ENCODE results near the gene PALM2AKAP2.

Gene PALM2AKAP2

DNA sequence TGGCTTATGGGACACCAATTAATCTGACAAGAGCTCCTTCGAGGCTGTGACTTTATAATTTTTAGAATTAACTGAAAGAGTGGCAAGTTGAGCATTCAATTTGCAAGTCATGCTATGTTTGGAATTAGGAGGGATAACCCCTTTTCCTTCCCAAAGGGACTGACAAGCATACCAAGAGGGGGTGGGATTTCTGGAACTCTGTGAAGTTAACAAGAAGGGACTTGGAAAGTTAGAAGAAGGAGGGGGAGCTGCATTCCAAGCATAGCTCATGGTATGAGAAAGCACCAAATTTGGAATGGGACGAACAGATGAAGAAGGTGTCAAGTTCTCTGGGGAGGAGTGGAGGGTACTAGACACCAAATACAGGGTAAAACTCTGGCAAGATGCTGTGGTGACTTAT is 8.9 kb upstream of the PALM2AKAP2 start:
- H3K79me2 ChIP-seq (ENCODE audit: low read length), result no peaks in the 10 kb centered on the region
- peaks cover 41% of the 10 kb centered on the region for H3K27me3 ChIP-seq (ENCODE audit: low read depth, low read length)
- no peak overlapping the region for H2AFZ ChIP-seq (ENCODE audit: low read depth, low read length)
- no peak overlapping the region for H3K4me2 ChIP-seq (ENCODE audit: low read length)
- H3K9me3 ChIP-seq (ENCODE audit: insufficient read depth, low read length), result no peaks in the 10 kb centered on the region
- TF ChIP-seq, protein P1, sequence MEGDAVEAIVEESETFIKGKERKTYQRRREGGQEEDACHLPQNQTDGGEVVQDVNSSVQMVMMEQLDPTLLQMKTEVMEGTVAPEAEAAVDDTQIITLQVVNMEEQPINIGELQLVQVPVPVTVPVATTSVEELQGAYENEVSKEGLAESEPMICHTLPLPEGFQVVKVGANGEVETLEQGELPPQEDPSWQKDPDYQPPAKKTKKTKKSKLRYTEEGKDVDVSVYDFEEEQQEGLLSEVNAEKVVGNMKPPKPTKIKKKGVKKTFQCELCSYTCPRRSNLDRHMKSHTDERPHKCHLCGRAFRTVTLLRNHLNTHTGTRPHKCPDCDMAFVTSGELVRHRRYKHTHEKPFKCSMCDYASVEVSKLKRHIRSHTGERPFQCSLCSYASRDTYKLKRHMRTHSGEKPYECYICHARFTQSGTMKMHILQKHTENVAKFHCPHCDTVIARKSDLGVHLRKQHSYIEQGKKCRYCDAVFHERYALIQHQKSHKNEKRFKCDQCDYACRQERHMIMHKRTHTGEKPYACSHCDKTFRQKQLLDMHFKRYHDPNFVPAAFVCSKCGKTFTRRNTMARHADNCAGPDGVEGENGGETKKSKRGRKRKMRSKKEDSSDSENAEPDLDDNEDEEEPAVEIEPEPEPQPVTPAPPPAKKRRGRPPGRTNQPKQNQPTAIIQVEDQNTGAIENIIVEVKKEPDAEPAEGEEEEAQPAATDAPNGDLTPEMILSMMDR (IDR thresholded peaks at IDR 0.05; ENCODE audit: low read depth, low read length), result no peak
- TF ChIP-seq EZH2phosphoT487 (IDR thresholded peaks at IDR 0.05; ENCODE audit: low read depth), result no peak
- no peak overlapping the region for H3K4me3 ChIP-seq (ENCODE audit: low read length)
- no peak overlapping the region for H3K9ac ChIP-seq (ENCODE audit: low read length)
- H3K27ac ChIP-seq (ENCODE audit: low read length), result no peak overlapping the region
- H3K36me3 ChIP-seq (replicated peaks; ENCODE audit: low read depth, low read length), result no peaks in the 10 kb centered on the region
- no peaks in the 10 kb centered on the region for H4K20me1 ChIP-seq (ENCODE audit: insufficient read depth, low read length)
- H3K4me1 ChIP-seq (ENCODE audit: low read length), result no peaks in the 10 kb centered on the region

DNA sequence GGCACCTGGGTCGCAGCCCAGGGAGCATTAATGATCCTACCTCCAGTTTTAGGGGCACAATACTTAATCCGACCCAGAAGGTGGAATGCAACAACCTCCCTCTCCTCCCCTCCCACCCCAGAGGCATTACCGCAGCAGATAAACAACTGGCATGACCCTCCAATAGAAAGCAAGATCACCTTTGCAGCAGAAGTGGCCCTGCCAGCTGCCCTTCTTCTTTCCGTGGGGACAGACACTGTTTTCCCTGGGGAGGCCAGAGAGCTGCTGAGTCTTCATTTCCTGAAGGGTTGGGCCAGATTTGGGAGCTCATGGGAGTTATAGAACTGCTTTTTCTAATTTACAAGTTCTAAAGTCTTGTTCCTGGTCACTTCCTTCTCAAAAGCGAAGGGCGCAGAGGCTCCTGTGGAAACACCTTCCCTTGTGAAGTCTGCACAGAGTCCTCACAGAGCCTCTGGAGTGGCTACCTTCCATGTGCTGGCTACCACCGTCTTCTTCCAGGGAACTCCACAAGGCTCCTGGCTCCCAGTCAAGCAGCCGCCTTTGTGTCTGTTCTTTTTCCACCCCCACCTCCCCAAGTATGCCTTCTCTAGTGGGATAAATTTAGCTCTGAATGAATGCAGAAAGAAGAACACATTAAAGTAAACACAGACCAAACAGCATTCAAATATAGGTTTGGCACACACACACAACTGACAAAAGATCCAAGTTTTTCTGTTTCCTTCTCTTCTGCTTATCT is 8.0 kb upstream of the PALM2AKAP2 start:
- Histone ChIP-seq H2AFZ (ENCODE audit: low read depth, low read length) (no peak overlapping the region), H3K27ac (ENCODE audit: low read length) (no peak overlapping the region), H3K4me2 (ENCODE audit: low read length) (no peak overlapping the region), H4K20me1 (ENCODE audit: insufficient read depth, low read length) (no peaks in the 10 kb centered on the region), H3K9ac (ENCODE audit: low read length) (no peak overlapping the region), H3K4me1 (ENCODE audit: low read length) (no peaks in the 10 kb centered on the region), H3K27me3 (ENCODE audit: low read depth, low read length) (peaks cover 41% of the 10 kb centered on the region), H3K4me3 (ENCODE audit: low read length) (no peak overlapping the region), H3K36me3 (replicated peaks; ENCODE audit: low read depth, low read length) (no peaks in the 10 kb centered on the region), H3K9me3 (ENCODE audit: insufficient read depth, low read length) (no peaks in the 10 kb centered on the region), H3K79me2 (ENCODE audit: low read length) (no peaks in the 10 kb centered on the region)
- TF ChIP-seq EZH2phosphoT487 (IDR thresholded peaks at IDR 0.05; ENCODE audit: low read depth), result no peak
- TF ChIP-seq, protein P1 (IDR thresholded peaks at IDR 0.05; ENCODE audit: low read depth, low read length), result no peak

DNA sequence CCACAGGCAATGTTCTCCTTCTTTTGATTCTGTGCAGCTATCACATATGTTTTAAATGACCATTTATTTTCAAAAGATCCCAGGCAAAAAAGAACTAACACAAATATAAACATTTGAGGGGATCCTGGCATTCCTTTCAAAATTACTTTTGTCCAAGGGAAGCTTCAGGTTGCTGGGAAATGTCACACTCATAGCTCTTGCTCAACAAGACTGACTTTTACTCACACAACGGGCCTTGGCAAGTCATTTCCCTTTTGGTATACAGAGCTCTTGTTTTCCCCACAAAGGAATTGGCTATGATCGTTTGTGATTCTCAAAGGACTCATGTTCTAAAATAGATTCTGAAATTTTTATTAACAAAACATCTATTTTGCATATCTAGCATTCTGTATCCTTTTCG is 4.5 kb upstream of the PALM2AKAP2 start:
- Histone ChIP-seq H3K4me1 (ENCODE audit: low read length) (no peaks in the 10 kb centered on the region), H3K36me3 (replicated peaks; ENCODE audit: low read depth, low read length) (no peaks in the 10 kb centered on the region), H4K20me1 (ENCODE audit: insufficient read depth, low read length) (no peaks in the 10 kb centered on the region), H3K27me3 (ENCODE audit: low read depth, low read length) (peaks cover 32% of the 10 kb centered on the region), H3K79me2 (ENCODE audit: low read length) (no peaks in the 10 kb centered on the region), H3K9me3 (ENCODE audit: insufficient read depth, low read length) (no peaks in the 10 kb centered on the region), H3K27ac (ENCODE audit: low read length) (no peak overlapping the region), H3K4me2 (ENCODE audit: low read length) (no peak overlapping the region), H2AFZ (ENCODE audit: low read depth, low read length) (no peak overlapping the region), H3K9ac (ENCODE audit: low read length) (no peak overlapping the region), H3K4me3 (ENCODE audit: low read length) (no peak overlapping the region)
- no peak for TF ChIP-seq EZH2phosphoT487 (IDR thresholded peaks at IDR 0.05; ENCODE audit: low read depth)
- TF ChIP-seq, protein P1 (IDR thresholded peaks at IDR 0.05; ENCODE audit: low read depth, low read length), result no peak

DNA sequence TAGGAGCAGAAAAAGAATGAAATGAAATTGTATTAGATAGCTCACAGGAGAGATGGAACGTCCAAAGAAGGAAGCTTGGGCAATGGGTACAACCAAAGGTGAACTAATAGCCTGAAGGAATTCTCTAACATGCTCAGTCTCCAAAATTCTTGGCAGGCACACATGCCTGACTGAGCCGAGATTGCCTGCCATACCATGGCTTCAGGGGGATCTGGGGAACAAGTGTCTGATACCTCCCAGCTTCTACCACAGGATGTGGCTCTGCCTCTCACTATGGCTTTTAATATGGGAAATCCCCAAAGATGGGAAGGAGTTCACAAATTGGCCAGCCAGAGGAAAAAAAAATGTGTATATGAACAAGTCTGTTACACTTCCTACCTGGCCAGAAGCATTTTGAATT is 3.6 kb upstream of the PALM2AKAP2 start:
- no peaks in the 10 kb centered on the region for H3K36me3 ChIP-seq (replicated peaks; ENCODE audit: low read depth, low read length)
- no peaks in the 10 kb centered on the region for H4K20me1 ChIP-seq (ENCODE audit: insufficient read depth, low read length)
- no peak overlapping the region for H3K4me3 ChIP-seq (ENCODE audit: low read length)
- H3K9me3 ChIP-seq (ENCODE audit: insufficient read depth, low read length), result no peaks in the 10 kb centered on the region
- no peaks in the 10 kb centered on the region for H3K4me1 ChIP-seq (ENCODE audit: low read length)
- H2AFZ ChIP-seq (ENCODE audit: low read depth, low read length), result no peak overlapping the region
- no peak overlapping the region for H3K4me2 ChIP-seq (ENCODE audit: low read length)
- H3K9ac ChIP-seq (ENCODE audit: low read length), result no peak overlapping the region
- H3K27ac ChIP-seq (ENCODE audit: low read length), result no peak overlapping the region
- H3K27me3 ChIP-seq (ENCODE audit: low read depth, low read length), result peaks cover 23% of the 10 kb centered on the region; the same call in 1 of the 2 replicates
- TF ChIP-seq, protein P1 (IDR thresholded peaks at IDR 0.05; ENCODE audit: low read depth, low read length), result no peak
- no peak for TF ChIP-seq EZH2phosphoT487 (IDR thresholded peaks at IDR 0.05; ENCODE audit: low read depth)
- H3K79me2 ChIP-seq (ENCODE audit: low read length), result no peaks in the 10 kb centered on the region
